ENCODE results near the gene GFRA1. TPM values are rescaled to one million over a fixed set of nuclear protein-coding genes. Genes with fewer than 3 reads are reported as not detected.
"Not testable (repeated sequence)": the region's sequence is repeated elsewhere in the genome, so short reads cannot be mapped to it uniquely, and the experiment has no call there.

The GFRA1 gene
- total and polyA plus RNA-seq, 2 of the 8 experiments (the other 6 are each of a cell fraction or from before 2014, with no cell fraction given), result 1.1 to 2.0 TPM

- H2BK20ac ChIP-seq (ENCODE audit: low read length); H3K4me1 ChIP-seq (replicated peaks in 1 of 4; ENCODE audit: control insufficient read depth in 3 of 4, insufficient read depth in 4 of 4, low read length in 3 of 4); H3K79me1 ChIP-seq (ENCODE audit: low read depth, low read length); H2BK120ac ChIP-seq (replicated peaks; ENCODE audit: low read depth, low read length); H3K56ac ChIP-seq (replicated peaks; ENCODE audit: insufficient read length, low read depth, low read length); H3K18ac ChIP-seq (ENCODE audit: extremely low read depth, low read length); H3K23ac ChIP-seq (ENCODE audit: insufficient read length); H2BK5ac ChIP-seq (ENCODE audit: low read depth, low read length); H4K8ac ChIP-seq (ENCODE audit: extremely low read depth, insufficient read depth, low read length); FAIRE-seq; H3K27me3 ChIP-seq (replicated peaks in 1 of 4; ENCODE audit: control insufficient read depth in 3 of 4, extremely low read depth in 1 of 4, insufficient read depth in 3 of 4, low read length in 3 of 4); H3K79me2 ChIP-seq (ENCODE audit: control insufficient read depth in 1 of 2, insufficient read depth in 2 of 2, low read length in 2 of 2); H2BK15ac ChIP-seq (ENCODE audit: low read length); H3K4ac ChIP-seq (replicated peaks; ENCODE audit: insufficient read length, low read depth, low read length); DNase-seq (ENCODE audit: low read depth in 1 of 2, low spot score in 2 of 2); H3K14ac ChIP-seq (ENCODE audit: insufficient read length); H3K9ac ChIP-seq (replicated peaks in 1 of 4; ENCODE audit: extremely low read depth in 1 of 4, low read depth in 3 of 4, low read length in 3 of 4); H2AK5ac ChIP-seq (ENCODE audit: low read depth, low read length); H3K36me3 ChIP-seq (ENCODE audit: control insufficient read depth in 2 of 4, insufficient read depth in 4 of 4, low read length in 3 of 4); H2AFZ ChIP-seq (ENCODE audit: low read length); H4K91ac ChIP-seq (replicated peaks; ENCODE audit: insufficient read length, low read length); H4K20me1 ChIP-seq (replicated peaks in 1 of 2; ENCODE audit: control insufficient read depth in 1 of 2, insufficient read depth in 2 of 2, low read length in 2 of 2); H2BK12ac ChIP-seq (ENCODE audit: low read depth, low read length); H3K23me2 ChIP-seq (ENCODE audit: low read depth, low read length); H4K5ac ChIP-seq (ENCODE audit: insufficient read length, low read depth, low read length); CTCF ChIA-PET (ENCODE audit: partially characterized antibody); H3K4me2 ChIP-seq (ENCODE audit: insufficient read depth in 1 of 2, low read depth in 2 of 2, low read length in 2 of 2); H3K9me3 ChIP-seq (ENCODE audit: insufficient read depth in 2 of 2, low read depth in 1 of 2, low read length in 1 of 2); POLR2A ChIA-PET (ENCODE audit: partially characterized antibody); H3K4me3 ChIP-seq (ENCODE audit: extremely low read depth in 1 of 4, insufficient read depth in 2 of 4, low read depth in 3 of 4, low read length in 4 of 4); H3K27ac ChIP-seq (ENCODE audit: low read depth, low read length): not testable (repeated sequence)
- WGBS, 2 experiments (ENCODE audit: extremely low coverage in 1 of 2, insufficient coverage in 1 of 2, insufficient read length in 1 of 2, insufficient replicate concordance in 2 of 2, low coverage in 1 of 2, low lambda C conversion rate in 2 of 2, missing lambda C conversion rate in 1 of 2), result 94% methylated on average over 3 of the region's 3 CpGs; no CpG with 5 or more reads in 1 of the 2 experiments
These were observed 219.8 kb downstream of the GFRA1 start for GRCh38 chr10:116053009-116053730.

DNA sequence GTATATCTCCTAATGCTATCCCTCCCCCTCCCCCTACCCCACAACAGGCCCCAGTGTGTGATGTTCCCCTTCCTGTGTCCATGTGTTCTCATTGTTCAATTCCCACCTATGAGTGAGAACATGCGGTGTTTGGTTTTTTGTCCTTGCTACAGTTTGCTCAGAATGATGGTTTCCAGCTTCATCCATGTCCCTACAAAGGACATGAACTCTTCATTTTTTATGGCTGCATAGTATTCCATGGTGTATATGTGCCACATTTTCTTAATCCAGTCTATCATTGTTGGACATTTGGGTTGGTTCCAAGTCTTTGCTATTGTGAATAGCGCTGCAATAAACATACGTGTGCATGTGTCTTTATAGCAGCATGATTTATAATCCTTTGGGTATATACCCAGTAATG lies 220.5 kb downstream of the GFRA1 start:
- H3K4ac ChIP-seq (replicated peaks; ENCODE audit: insufficient read length, low read depth, low read length); H3K27me3 ChIP-seq (replicated peaks in 1 of 4; ENCODE audit: control insufficient read depth in 3 of 4, extremely low read depth in 1 of 4, insufficient read depth in 3 of 4, low read length in 3 of 4); H3K9me3 ChIP-seq (ENCODE audit: insufficient read depth in 2 of 2, low read depth in 1 of 2, low read length in 1 of 2); H4K91ac ChIP-seq (replicated peaks; ENCODE audit: insufficient read length, low read length); H2AFZ ChIP-seq (ENCODE audit: low read length); H3K18ac ChIP-seq (ENCODE audit: extremely low read depth, low read length); H3K23me2 ChIP-seq (ENCODE audit: low read depth, low read length); H3K4me1 ChIP-seq (replicated peaks in 1 of 4; ENCODE audit: control insufficient read depth in 3 of 4, insufficient read depth in 4 of 4, low read length in 3 of 4); H2BK20ac ChIP-seq (ENCODE audit: low read length); H2BK120ac ChIP-seq (replicated peaks; ENCODE audit: low read depth, low read length); H2BK15ac ChIP-seq (ENCODE audit: low read length); H2BK5ac ChIP-seq (ENCODE audit: low read depth, low read length); H3K27ac ChIP-seq (ENCODE audit: low read depth, low read length); H3K23ac ChIP-seq (ENCODE audit: insufficient read length); DNase-seq (ENCODE audit: low read depth in 1 of 2, low spot score in 2 of 2); H4K5ac ChIP-seq (ENCODE audit: insufficient read length, low read depth, low read length); H3K79me2 ChIP-seq (ENCODE audit: control insufficient read depth in 1 of 2, insufficient read depth in 2 of 2, low read length in 2 of 2); H2AK5ac ChIP-seq (ENCODE audit: low read depth, low read length); H2BK12ac ChIP-seq (ENCODE audit: low read depth, low read length); H4K20me1 ChIP-seq (replicated peaks in 1 of 2; ENCODE audit: control insufficient read depth in 1 of 2, insufficient read depth in 2 of 2, low read length in 2 of 2); H3K4me3 ChIP-seq (ENCODE audit: extremely low read depth in 1 of 4, insufficient read depth in 2 of 4, low read depth in 3 of 4, low read length in 4 of 4); H3K4me2 ChIP-seq (ENCODE audit: insufficient read depth in 1 of 2, low read depth in 2 of 2, low read length in 2 of 2); H4K8ac ChIP-seq (ENCODE audit: extremely low read depth, insufficient read depth, low read length); H3K14ac ChIP-seq (ENCODE audit: insufficient read length); H3K79me1 ChIP-seq (ENCODE audit: low read depth, low read length); POLR2A ChIA-PET (ENCODE audit: partially characterized antibody); H3K9ac ChIP-seq (replicated peaks in 1 of 4; ENCODE audit: extremely low read depth in 1 of 4, low read depth in 3 of 4, low read length in 3 of 4); FAIRE-seq; H3K36me3 ChIP-seq (ENCODE audit: control insufficient read depth in 2 of 4, insufficient read depth in 4 of 4, low read length in 3 of 4); H3K56ac ChIP-seq (replicated peaks; ENCODE audit: insufficient read length, low read depth, low read length): not testable (repeated sequence)
- WGBS, 2 experiments (ENCODE audit: extremely low coverage in 1 of 2, insufficient coverage in 1 of 2, insufficient read length in 1 of 2, insufficient replicate concordance in 2 of 2, low coverage in 1 of 2, low lambda C conversion rate in 2 of 2, missing lambda C conversion rate in 1 of 2), result 82% methylated on average over 1 of the region's 3 CpGs; no CpG with 5 or more reads in 1 of the 2 experiments
- CTCF ChIA-PET (ENCODE audit: partially characterized antibody), result interaction anchor here (0.9 kb wide), 1 partner anchor 265 kb away, joined by 3 read pairs; no protein-coding TSS in a partner anchor
